K562 (cell line): Measurements from ENCODE around the gene CCDC32. TPM values are rescaled to one million over a fixed set of nuclear protein-coding genes. Genes with fewer than 3 reads are reported as not detected.

Source experiments
- BRCA1 ChIP-seq, 2 experiments: fragments of 450-650 bp in 1 of 2; sonication (generic) in 1 of 2; formaldehyde crosslinking in 1 of 2; IDR thresholded peaks; 2 replicates each; pipeline versions ENCODE4 v1.5.0 to v1.6.1; 2017 to 2020; ENCODE audit warnings: mild to moderate bottlenecking in 1 of 2, missing genetic modification reagents in 1 of 2
- C11orf30 ChIP-seq: fragments of 450-650 bp; IDR thresholded peaks from 2 replicates; pipeline ENCODE4 v1.6.1; 2016; ENCODE audit warnings: low read depth, mild to moderate bottlenecking
- DACH1 ChIP-seq: fragments of 450-650 bp; IDR thresholded peaks from 2 replicates; pipeline ENCODE4 v1.6.1; 2018; ENCODE audit not compliant: partially characterized antibody
- FOSL1 ChIP-seq: fragments of 200-800 bp; sonication (Bioruptor generic); conservative IDR thresholded peaks from 2 replicates; pipeline ENCODE4 v1.6.1; 2016; ENCODE audit warnings: missing genetic modification characterization, missing compliant biosample characterization
- FOXM1 ChIP-seq, 2 experiments: fragments of 450-650 bp in 1 of 2; sonication (generic) in 1 of 2; formaldehyde crosslinking in 1 of 2; IDR thresholded peaks; 2 replicates each; pipeline versions ENCODE4 v1.6.1 to v1.9.0; 2017 to 2022; ENCODE audit warnings: low read depth in 2 of 2, mild to moderate bottlenecking in 2 of 2, missing genetic modification reagents in 1 of 2, moderate library complexity in 1 of 2
- KAT7 ChIP-seq: sonication (generic); formaldehyde crosslinking; IDR thresholded peaks from 2 replicates; pipeline ENCODE4 v1.8.0; 2022; ENCODE audit warnings: missing genetic modification reagents, mild to moderate bottlenecking, borderline replicate concordance
- MAFF ChIP-seq: IDR thresholded peaks from 2 replicates; pipeline ENCODE4 v1.6.1; 2012; ENCODE audit warnings: low read length, improper control_type of control experiment
- MAX ChIP-seq: sonication (generic); formaldehyde crosslinking; IDR thresholded peaks from 2 replicates; pipeline ENCODE4 v1.9.0; 2022; ENCODE audit warnings: mild to moderate bottlenecking, missing genetic modification reagents
- NR2C2 ChIP-seq, 2 experiments: fragments of 200-800 bp in 1 of 2; sonication (Bioruptor generic) in 1 of 2; sonication (generic) in 1 of 2; formaldehyde crosslinking in 1 of 2; IDR thresholded peaks; 2 replicates each; pipeline versions ENCODE4 v1.6.1 to v1.8.0; 2016 to 2022; ENCODE audit warnings: mild to moderate bottlenecking in 1 of 2, missing compliant biosample characterization in 1 of 2, missing genetic modification characterization in 1 of 2, missing genetic modification reagents in 1 of 2
- POLR2A ChIP-seq: fragments of 450-650 bp; conservative IDR thresholded peaks from 2 replicates; pipeline ENCODE4 v1.6.1; 2016
- PYGO2 ChIP-seq: fragments of 450-650 bp; IDR thresholded peaks from 2 replicates; pipeline ENCODE4 v1.6.1; 2016; ENCODE audit warnings: mild to moderate bottlenecking, missing genetic modification characterization, moderate library complexity, missing compliant biosample characterization
- RB1 ChIP-seq: fragments of 450-650 bp; IDR thresholded peaks from 2 replicates; pipeline ENCODE4 v1.6.1; 2017; ENCODE audit warnings: low read depth, mild to moderate bottlenecking
- RNF2 ChIP-seq: sonication (generic); IDR thresholded peaks from 2 replicates; pipeline ENCODE4 v1.6.1; 2016
- SMARCB1 ChIP-seq: IDR thresholded peaks from 2 replicates; pipeline ENCODE4 v1.6.1; 2011; ENCODE audit warnings: improper control_type of control experiment, low read depth; ENCODE audit not compliant: insufficient read length
- TCF3 ChIP-seq: sonication (generic); formaldehyde crosslinking; IDR thresholded peaks from 2 replicates; pipeline ENCODE4 v1.4.0; 2020; ENCODE audit warnings: mild to moderate bottlenecking, missing genetic modification reagents
- ZBTB40 ChIP-seq, 2 experiments: fragments of 450-650 bp in 1 of 2; sonication (generic) in 1 of 2; formaldehyde crosslinking in 1 of 2; IDR thresholded peaks; 2 replicates each; pipeline versions ENCODE4 v1.7.1 to v1.9.0; 2016 to 2022; ENCODE audit warnings: inconsistent platforms in 1 of 2, mild to moderate bottlenecking in 1 of 2, missing genetic modification reagents in 1 of 2
- ZFP36 ChIP-seq: fragments of 150-350 bp; IDR thresholded peaks from 2 replicates; pipeline ENCODE4 v1.6.1; 2018; ENCODE audit warnings: low read length, low read depth; ENCODE audit not compliant: partially characterized antibody
- ZKSCAN3 ChIP-seq: fragments of 250-450 bp; sonication (Bioruptor Pico); IDR thresholded peaks from 2 replicates; pipeline ENCODE4 v1.4.0; 2020
- ZNF184 ChIP-seq: sonication (generic); formaldehyde crosslinking; IDR thresholded peaks from 2 replicates; pipeline ENCODE4 v1.5.0; 2020; ENCODE audit warnings: missing genetic modification reagents
- ZNF282 ChIP-seq: sonication (generic); formaldehyde crosslinking; IDR thresholded peaks from 2 replicates; pipeline ENCODE4 v1.8.1; 2023; ENCODE audit warnings: missing genetic modification reagents
- polyA plus RNA-seq, 8 experiments: library from polyadenylated mRNA; depleted of rRNA in 4 of 8; stranded (reverse) in 5 of 8; unstranded in 3 of 8; fragments of >200 nt; fragmentation: Nextera tagmentation in 2 of 8; fragmentation: Illumina TruSeq in 1 of 8; extraction: Ambion mirVana in 2 of 8; extraction: Trizol in 1 of 8; gene quantifications; 2 replicates each; pipeline versions ENCODE4 v1.2.1 to v1.2.3, GENCODE V29; 2011 to 2014; ENCODE audit warnings: inconsistent platforms in 1 of 8, missing spikeins in 1 of 8
- total RNA-seq, 7 experiments: library from RNA; depleted of rRNA in 6 of 7; stranded (reverse); fragments of >200 nt in 6 of 7; fragmentation: Illumina TruSeq in 2 of 7; extraction: Trizol in 2 of 7; gene quantifications; 2 replicates each; pipeline versions ENCODE4 v1.2.1 to v1.2.3, GENCODE V29; 2011 to 2021; ENCODE audit warnings: low replicate concordance in 1 of 7

Gene CCDC32
- total and polyA plus RNA-seq, 9 of the 15 experiments (the other 6 are each of a cell fraction or from before 2014, with no cell fraction given) = 22.2 to 94.8 (median 37.1) TPM

- no peak for TF ChIP-seq ZNF184
- TF ChIP-seq RB1 = peak; percentile 78
- no peak for TF ChIP-seq ZKSCAN3 (CRISPR knock-in tag)
- TF ChIP-seq POLR2A = peak; percentile 75
- no peak for TF ChIP-seq BRCA1 (IDR thresholded peaks at IDR 0.05)
- TF ChIP-seq BRCA1 (CRISPR knock-in tag; IDR thresholded peaks at IDR 0.05) = no peak
- no peak for TF ChIP-seq FOXM1 (IDR thresholded peaks at IDR 0.05; ENCODE audit: low read depth)
- no peak for TF ChIP-seq FOXM1 (CRISPR knock-in tag; IDR thresholded peaks at IDR 0.05; ENCODE audit: low read depth)
- TF ChIP-seq KAT7 = peak; percentile 99
- peak; percentile 59; the same call in 1 of the 2 replicates for TF ChIP-seq MAX
- no peak for TF ChIP-seq C11orf30
- no peak for TF ChIP-seq PYGO2 (tag)
- TF ChIP-seq MAFF = no peak
- no peak for TF ChIP-seq DACH1
- TF ChIP-seq TCF3 (CRISPR knock-in tag) = no peak
- no peak for TF ChIP-seq ZBTB40 (IDR thresholded peaks at IDR 0.05)
- no peak for TF ChIP-seq ZBTB40 (CRISPR knock-in tag; IDR thresholded peaks at IDR 0.05)
- no peak for TF ChIP-seq FOSL1 (tag)
- peak; percentile 90 for TF ChIP-seq ZFP36
- no peak for TF ChIP-seq SMARCB1
- TF ChIP-seq RNF2 = peak; percentile 36; the same call in 1 of the 2 replicates
- no peak for TF ChIP-seq NR2C2 (CRISPR knock-in tag; IDR thresholded peaks at IDR 0.05)
- TF ChIP-seq NR2C2 (tag; IDR thresholded peaks at IDR 0.05) = peak; percentile 91
- TF ChIP-seq ZNF282 (CRISPR knock-in tag) = peak; percentile 64; the same call in 1 of the 2 replicates
These were observed 53.2 kb downstream of the CCDC32 start (continued) for GRCh38 chr15:40511472-40512133.
